Heart right ventricle (tissue), 16 donors: ENCODE results near the gene PPP4R4. TPM values are rescaled to one million over a fixed set of nuclear protein-coding genes. Genes with fewer than 3 reads are reported as not detected.
A peak's percentile ranks its signal among the peaks of the same experiment; 100 is the strongest.

Source experiments
- ATAC-seq, 8 donors: fragments of 200-7000 bp; cut with Tn5 transposase; one replicate each; pipeline ENCODE4 v1.9.1; 2020; ENCODE audit warnings: mild to moderate bottlenecking in 8 of 8, moderate library complexity in 8 of 8, moderate number of reproducible peaks in 1 of 8
- DNase-seq, 2 donors: peaks; one replicate each; pipeline ENCODE4 v3.0.0-alpha.2; 2020
- H3K27ac ChIP-seq, 10 donors: fragments of 200-600 bp; sonication (generic) in 2 of 10; one replicate each; pipeline versions ENCODE4 v1.5.0 to v1.8.0; 2020 to 2022; ENCODE audit warnings: mild to moderate bottlenecking in 3 of 10
- H3K27me3 ChIP-seq, 7 donors: fragments of 200-600 bp; one replicate each; pipeline ENCODE4 v1.8.0; 2021 to 2022; ENCODE audit warnings: mild to moderate bottlenecking in 2 of 7
- H3K36me3 ChIP-seq, 9 donors: fragments of 200-600 bp; sonication (generic) in 1 of 9; one replicate each; pipeline versions ENCODE4 v1.5.0 to v1.8.0; 2020 to 2022; ENCODE audit warnings: mild to moderate bottlenecking in 2 of 9
- H3K4me1 ChIP-seq, 9 donors: fragments of 200-600 bp; sonication (generic) in 1 of 9; one replicate each; pipeline versions ENCODE4 v1.5.0 to v1.8.0; 2020 to 2022; ENCODE audit warnings: mild to moderate bottlenecking in 4 of 9
- H3K4me3 ChIP-seq, 10 donors: fragments of 200-600 bp; sonication (generic) in 2 of 10; one replicate each; pipeline versions ENCODE4 v1.5.0 to v1.8.0; 2020 to 2022; ENCODE audit warnings: mild to moderate bottlenecking in 7 of 10, moderate library complexity in 2 of 10
- H3K9me3 ChIP-seq, 11 donors: fragments of 200-600 bp in 10 of 11; sonication (generic) in 2 of 11; one replicate each; pipeline versions ENCODE4 v1.5.0 to v1.8.0; 2013 to 2022; ENCODE audit warnings: mild to moderate bottlenecking in 2 of 11, control low read depth in 1 of 11, moderate library complexity in 1 of 11
- WGBS, 2 donors: extraction: QIAGEN DNeasy Blood & Tissue Kit; methylation state at CpG; one replicate each; pipeline ENCODE4 v1.1.7; 2013; ENCODE audit warnings: inconsistent platforms in 1 of 2; 5-methylcytosine and 5-hydroxymethylcytosine counted together
- intact Hi-C, 10 donors: fragments of 100-400 bp; cut with DNase I; formaldehyde crosslinking; loops; one replicate each; pipeline versions ENCODE4 v1.11.1 to v1.14.2; 2022
- polyA plus RNA-seq, 2 donors: library from polyadenylated mRNA; stranded (reverse); fragments of 200-250 nt; gene quantifications; one replicate each; pipeline ENCODE4 v1.2.3, GENCODE V29; 2013
- total RNA-seq, 10 donors: library from RNA; stranded (reverse); fragmentation: NEBNext Ultra II Directional in 3 of 10; extraction: Animal tissue kit (Norgen Biotek cat#: 25700) in 3 of 10; gene quantifications; one replicate each; pipeline versions ENCODE4 v1.2.1 to v1.2.4, GENCODE V29; 2021 to 2023
- TF ChIP-seq, protein P1 (sequence below), 9 donors: fragments of 200-600 bp; sonication (generic) in 2 of 9; IDR thresholded peaks; one replicate each; pipeline versions ENCODE4 v1.5.0 to v1.8.0; 2021 to 2022; ENCODE audit warnings: antibody characterized with exemption in 9 of 9, mild to moderate bottlenecking in 5 of 9, moderate library complexity in 1 of 9
- donor health status: Arrhythmogenic right ventricular cardiomyopathy.
- donor health status: ischemic (EF 13 %, LVEDD 7.1; RV severe dilation, severe dysfunction).
- donor health status: healthy with polysubstance abuse.
- donor health status: DM: no; HTN: yes; CAD: no.
- donor health status: DM: no; HTN: no; CAD: no.
- donor health status: ischemic (EF 25% LVEDD 6.9; RV normal size, moderate dysfunction).
- donor health status: ischemic (EF 25% LVEDD 5.7; RV mildly dilated, moderate dysfunction).
- donor health status: healthy.
- donor health status: DM: yes; HTN: yes; CAD: no.
- donor health status: Ischemic cardiomyopathy.
- donor health status: ischemic (EF 35%, LVEDD 5.7; RV mildly dilated, moderate dysfunction).
- donor health status: nonischemic (EF 11% LVEDD 7.7; RV severe dilation, severe dysfunction).
- donor health status: DM: yes; HTN: yes; CAD: no.
- donor health status: PGD.
- donor health status: ischemic (EF 29% LVEDD 5.4; RV normal size, mild dysfunction).
- donor health status: nonischemic (EF 23%, LVEDD 6.1; RV moderate dilation, normal function).

The PPP4R4 gene
- total and polyA plus RNA-seq, 12 donors, result 0.13 to 0.94 (median 0.31) TPM; not detected in 5

GRCh38 chr14:94139421-94139820, 34.7 kb upstream of the PPP4R4 start:
- WGBS, 2 donors, result 87 to 89% methylated on average over 5 of the region's 5 CpGs
- Histone ChIP-seq H3K4me1 (peaks cover 0 to 5% (median 0%) of the 10 kb centered on the region in 9 donors), H3K27ac (no peak overlapping the region), H3K36me3 (no peaks in the 10 kb centered on the region), H3K9me3 (peaks cover 0 to 11% (median 0%) of the 10 kb centered on the region in 11 donors), H3K4me3 (no peak overlapping the region), H3K27me3 (peaks cover 0 to 9% (median 4%) of the 10 kb centered on the region in 7 donors)
- DNase-seq, result no peak
- intact Hi-C loops, result loop anchor here in 9 of 10 donors (5.0 to 10.0 kb wide), 9 partner anchors 33 to 345 kb away; partner anchors contain the start of genes DDX24 (in 1 of the 9), IFI27L1 (in 1 of the 9) and PPP4R4 (in 1 of the 9)
- TF ChIP-seq, protein P1, sequence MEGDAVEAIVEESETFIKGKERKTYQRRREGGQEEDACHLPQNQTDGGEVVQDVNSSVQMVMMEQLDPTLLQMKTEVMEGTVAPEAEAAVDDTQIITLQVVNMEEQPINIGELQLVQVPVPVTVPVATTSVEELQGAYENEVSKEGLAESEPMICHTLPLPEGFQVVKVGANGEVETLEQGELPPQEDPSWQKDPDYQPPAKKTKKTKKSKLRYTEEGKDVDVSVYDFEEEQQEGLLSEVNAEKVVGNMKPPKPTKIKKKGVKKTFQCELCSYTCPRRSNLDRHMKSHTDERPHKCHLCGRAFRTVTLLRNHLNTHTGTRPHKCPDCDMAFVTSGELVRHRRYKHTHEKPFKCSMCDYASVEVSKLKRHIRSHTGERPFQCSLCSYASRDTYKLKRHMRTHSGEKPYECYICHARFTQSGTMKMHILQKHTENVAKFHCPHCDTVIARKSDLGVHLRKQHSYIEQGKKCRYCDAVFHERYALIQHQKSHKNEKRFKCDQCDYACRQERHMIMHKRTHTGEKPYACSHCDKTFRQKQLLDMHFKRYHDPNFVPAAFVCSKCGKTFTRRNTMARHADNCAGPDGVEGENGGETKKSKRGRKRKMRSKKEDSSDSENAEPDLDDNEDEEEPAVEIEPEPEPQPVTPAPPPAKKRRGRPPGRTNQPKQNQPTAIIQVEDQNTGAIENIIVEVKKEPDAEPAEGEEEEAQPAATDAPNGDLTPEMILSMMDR (IDR thresholded peaks at IDR 0.05), result no peak
- no peak for ATAC-seq

GRCh38 chr14:94142247-94142646, 31.9 kb upstream of the PPP4R4 start:
- ATAC-seq (no peak), DNase-seq (no peak)
- Histone ChIP-seq H3K27me3 (peaks cover 0 to 9% (median 4%) of the 10 kb centered on the region in 7 donors), H3K36me3 (no peaks in the 10 kb centered on the region), H3K4me1 (peaks cover 0 to 4% (median 0%) of the 10 kb centered on the region in 9 donors), H3K27ac (no peak overlapping the region), H3K9me3 (no peaks in the 10 kb centered on the region), H3K4me3 (no peak overlapping the region)
- intact Hi-C loops, result no loop called here
- TF ChIP-seq, protein P1 (IDR thresholded peaks at IDR 0.05), result no peak
- 68 to 75% methylated on average over 3 of the region's 3 CpGs for WGBS, 2 donors

GRCh38 chr14:94142836-94143235, 31.3 kb upstream of the PPP4R4 start:
- no peak for ATAC-seq

DNA sequence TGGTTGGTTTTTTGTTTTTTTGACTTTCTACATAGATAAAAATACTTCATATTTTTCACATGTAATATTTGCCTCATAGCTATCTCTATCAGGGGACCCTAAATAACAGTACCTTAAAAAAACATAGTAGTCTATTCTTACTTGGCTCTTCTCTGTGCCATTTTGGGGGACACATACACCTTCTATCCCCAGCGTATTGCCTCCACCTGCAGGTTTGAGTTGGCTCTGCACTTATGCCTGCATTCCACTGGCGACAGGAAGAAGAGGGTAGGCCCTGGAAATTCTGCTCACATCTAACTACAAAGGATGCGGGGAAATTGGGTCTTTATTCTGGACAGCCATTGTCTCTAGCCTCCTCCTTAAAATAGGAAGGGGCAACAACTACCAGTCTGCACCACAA, 30.9 kb upstream of the PPP4R4 start:
- no peak for DNase-seq
- Histone ChIP-seq H3K27ac (no peak overlapping the region), H3K9me3 (no peaks in the 10 kb centered on the region), H3K36me3 (no peaks in the 10 kb centered on the region), H3K4me3 (no peak overlapping the region), H3K27me3 (peaks cover 0 to 2% (median 0%) of the 10 kb centered on the region in 7 donors), H3K4me1 (peaks cover 0 to 4% (median 0%) of the 10 kb centered on the region in 9 donors)
- 75 to 81% methylated on average over 3 of the region's 3 CpGs for WGBS, 2 donors
- TF ChIP-seq, protein P1 (IDR thresholded peaks at IDR 0.05), result peak in 5 of 9 donors; percentile 13 to 21 (median 15)
- intact Hi-C loops, result no loop called here
- ATAC-seq, result no peak

More at GRCh38 chr14:94142836-94143235, 31.3 kb upstream of the PPP4R4 start:
- 85 to 90% methylated on average over 1 of the region's 1 CpG for WGBS, 2 donors
- Histone ChIP-seq H3K27me3 (peaks cover 0 to 6% (median 3%) of the 10 kb centered on the region in 7 donors), H3K4me3 (no peak overlapping the region), H3K9me3 (no peaks in the 10 kb centered on the region), H3K36me3 (no peaks in the 10 kb centered on the region), H3K4me1 (peaks cover 0 to 4% (median 0%) of the 10 kb centered on the region in 9 donors), H3K27ac (no peak overlapping the region)
- no peak for DNase-seq
- TF ChIP-seq, protein P1 (IDR thresholded peaks at IDR 0.05), result no peak
- intact Hi-C loops, result no loop called here
